Measurements from ENCODE around the gene CD33.
"Not testable (repeated sequence)": the region's sequence is repeated elsewhere in the genome, so short reads cannot be mapped to it uniquely, and the experiment has no call there.

The CD33 gene

DNA sequence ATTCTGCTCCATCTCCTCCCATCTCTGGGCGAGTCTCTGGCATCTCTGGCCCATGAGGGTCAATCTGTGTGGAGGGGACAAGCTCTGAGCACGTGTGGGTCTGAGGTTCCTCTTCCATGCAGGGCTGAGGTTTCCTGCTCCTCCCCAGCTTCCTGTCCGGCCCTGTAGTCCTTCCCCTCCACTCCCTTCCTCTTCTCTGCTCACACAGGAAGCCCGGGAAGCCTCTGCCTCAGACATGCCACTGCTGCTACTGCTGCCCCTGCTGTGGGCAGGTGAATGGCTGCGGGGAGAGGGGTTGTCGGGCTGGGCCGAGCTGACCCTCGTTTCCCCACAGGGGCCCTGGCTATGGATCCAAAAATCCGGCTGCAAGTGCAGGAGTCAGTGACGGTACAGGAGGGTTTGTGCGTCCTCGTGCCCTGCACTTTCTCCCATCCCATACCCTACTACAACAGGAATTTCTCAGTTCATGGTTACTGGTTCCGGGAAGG is 14.0 kb upstream of the CD33 start:
- DNase-seq: not testable (repeated sequence)

DNA sequence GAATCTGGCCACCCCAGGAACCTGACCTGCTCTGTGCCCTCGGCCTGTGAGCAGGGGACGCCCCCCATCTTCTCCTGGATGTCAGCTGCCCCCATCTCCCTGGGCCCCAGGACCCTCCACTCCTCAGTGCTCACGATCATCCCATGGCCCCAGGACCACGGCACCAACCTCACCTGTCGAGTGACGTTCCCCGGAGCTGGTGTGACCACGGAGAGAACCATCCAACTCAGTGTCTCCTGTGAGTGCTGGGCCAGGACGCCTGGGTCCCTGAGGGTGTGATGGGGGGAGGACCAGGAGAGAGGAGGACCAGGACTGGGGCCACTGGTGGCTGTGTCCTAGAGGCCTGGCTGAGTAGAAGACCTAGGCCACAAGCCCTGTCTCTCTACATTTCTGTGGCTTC is 13.0 kb upstream of the CD33 start:
- DNase-seq: no peak

DNA sequence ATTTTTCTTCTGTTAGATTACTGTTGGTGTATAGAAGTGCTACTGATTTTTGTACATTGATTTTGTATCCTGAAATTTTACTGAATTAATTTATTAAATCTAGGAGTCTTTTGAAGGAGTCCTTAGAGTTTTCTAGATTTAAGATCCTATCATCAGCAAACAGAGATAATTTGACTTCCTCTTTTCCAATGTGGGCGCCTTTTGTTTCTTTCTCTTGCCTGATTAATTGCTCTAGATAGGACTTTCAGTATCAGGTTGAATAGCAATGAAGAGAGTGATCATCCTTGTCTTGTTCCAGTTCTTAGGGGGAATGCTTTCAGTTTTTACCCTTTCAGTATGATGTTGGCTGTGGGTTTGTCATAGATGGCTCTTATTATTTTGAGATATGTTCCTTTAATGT is 5.6 kb upstream of the CD33 start:
- no peak for DNase-seq

DNA sequence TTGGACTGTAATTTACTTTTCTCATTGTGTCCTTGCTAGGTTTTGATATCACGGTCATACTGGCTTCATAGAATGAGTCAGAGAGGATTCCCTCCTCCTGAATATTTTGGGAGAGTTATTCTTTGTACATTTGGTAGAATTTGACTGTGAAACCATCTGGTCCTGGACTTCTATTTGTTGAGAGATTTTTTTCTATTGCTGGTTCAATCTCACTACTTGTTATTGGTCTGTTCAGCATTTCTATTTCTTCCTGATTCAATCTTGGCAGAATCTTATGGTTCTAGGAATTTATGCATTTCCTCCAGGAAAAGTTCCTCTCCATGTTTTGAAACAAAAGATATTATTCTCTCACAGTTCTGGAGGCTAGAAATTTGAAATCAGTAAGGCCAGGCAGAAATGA is 4.9 kb upstream of the CD33 start:
- DNase-seq: no peak

DNA sequence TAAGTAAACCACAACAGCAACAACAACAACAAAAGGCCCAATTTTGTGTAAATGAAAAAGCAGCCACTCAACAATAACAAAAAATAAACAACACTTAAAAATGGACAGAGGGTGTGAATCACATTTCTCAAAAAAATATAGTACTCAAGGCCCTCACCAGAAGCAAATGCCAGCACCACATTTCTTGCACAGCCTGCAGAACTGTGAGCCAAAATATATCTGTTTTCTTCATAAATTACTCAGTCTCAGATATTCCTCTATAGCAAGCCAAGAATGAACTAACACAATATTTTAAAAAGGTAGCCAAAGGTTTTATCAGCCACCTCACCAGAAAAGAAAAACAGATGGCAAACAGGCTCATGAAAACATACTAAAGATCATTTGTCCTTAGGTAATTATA is 3.9 kb upstream of the CD33 start:
- DNase-seq: no peak

DNA sequence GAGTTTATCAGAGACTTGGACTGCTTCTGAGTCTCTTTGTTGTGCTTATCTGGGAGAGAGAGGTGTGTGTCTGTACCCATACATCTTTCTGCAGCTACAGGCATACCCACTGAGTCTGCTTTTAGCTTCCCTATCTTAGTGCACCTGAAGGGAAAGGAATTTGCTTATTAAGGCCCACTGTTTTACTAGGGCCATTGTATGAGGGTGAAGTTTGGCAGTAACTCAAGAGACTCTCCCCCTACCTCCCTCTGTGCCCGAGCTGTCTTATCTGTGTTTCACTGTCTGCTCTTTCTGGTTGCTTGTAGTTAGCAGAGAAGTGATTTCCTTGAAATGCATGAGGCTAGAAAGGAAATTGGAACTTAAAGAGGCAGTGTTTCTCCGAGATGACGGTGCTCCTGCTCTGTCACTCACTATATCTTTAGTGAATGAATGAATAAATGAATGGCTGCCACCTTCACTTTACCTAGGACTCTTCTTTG is 678 bp upstream of the CD33 start:
- no peak for DNase-seq

DNA sequence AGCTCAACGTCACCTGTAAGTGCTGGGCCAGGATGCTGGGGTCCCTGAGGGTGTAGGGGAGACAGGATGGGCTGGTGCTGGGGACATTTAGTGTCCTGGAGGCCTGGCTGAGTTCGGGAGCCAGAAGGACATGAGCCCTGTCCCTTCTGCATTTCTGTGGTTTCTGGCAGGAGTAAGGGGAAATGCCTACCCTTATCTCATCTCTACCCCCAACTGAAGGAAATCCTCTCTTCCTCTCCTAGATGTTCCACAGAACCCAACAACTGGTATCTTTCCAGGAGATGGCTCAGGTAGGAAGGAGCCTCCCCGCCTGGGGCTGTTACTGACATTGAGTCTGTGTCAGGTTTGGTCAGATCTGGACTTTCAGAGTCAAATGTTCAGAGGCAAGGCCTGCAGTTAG is 1.2 kb downstream of the CD33 start:
- DNase-seq: no peak

DNA sequence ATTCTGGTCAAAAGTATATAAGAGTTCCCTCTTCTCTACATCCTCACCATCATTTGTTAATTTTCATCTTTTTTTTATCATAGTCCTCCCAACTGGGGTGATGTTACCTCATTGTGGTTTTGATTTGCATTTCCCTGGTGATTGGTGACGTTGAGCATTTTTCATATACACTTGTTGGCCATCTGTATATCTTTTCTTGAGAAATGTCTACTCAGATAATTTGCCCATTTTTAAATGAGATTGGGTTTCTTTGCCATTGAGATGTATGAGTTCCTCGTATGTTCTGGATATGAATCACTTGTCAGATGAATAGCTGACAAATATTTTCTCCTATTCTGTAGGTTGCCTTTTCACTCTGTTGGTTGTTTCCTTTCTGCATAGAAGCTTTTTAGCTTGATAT is 2.4 kb downstream of the CD33 start:
- DNase-seq: no peak

DNA sequence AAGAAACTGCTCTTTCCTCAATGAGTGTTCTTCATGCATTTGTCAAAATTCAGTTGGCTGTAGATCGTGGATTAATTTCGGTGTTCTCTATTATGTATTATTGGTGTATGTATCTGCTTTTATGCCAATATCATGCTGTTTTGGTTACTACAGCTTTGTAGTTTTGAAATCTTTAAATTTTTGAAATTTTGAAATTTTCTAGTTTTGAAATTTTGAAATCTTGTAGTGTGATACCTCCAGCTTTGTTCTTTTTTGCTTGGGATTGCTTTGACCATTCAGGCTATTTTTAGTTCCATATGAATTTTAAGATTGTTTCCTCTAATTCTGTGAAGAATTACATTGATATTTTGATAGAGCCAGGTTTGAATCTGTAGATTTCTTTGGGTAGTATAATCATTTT is 3.1 kb downstream of the CD33 start:
- DNase-seq: no peak

DNA sequence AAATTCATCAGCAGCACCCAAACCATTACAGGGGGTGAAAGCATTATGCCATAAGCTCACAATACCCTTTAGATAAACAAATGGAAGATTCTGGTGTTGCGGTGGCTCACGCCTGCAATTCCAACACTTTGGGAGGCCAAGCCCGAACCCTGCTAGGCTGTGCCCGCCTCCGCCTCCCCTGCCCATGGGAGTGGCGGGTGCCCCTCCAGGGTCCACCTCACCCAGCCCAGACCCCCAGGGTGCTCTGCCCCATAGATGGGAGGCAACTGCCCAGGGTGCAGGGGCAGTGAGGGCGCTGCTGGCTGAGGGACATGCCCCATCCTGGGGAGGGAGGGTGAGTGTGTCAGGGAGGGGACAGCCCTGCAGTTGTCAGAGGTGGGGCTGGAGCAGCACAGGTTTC is 16.0 kb downstream of the CD33 start:
- DNase-seq: no peak

DNA sequence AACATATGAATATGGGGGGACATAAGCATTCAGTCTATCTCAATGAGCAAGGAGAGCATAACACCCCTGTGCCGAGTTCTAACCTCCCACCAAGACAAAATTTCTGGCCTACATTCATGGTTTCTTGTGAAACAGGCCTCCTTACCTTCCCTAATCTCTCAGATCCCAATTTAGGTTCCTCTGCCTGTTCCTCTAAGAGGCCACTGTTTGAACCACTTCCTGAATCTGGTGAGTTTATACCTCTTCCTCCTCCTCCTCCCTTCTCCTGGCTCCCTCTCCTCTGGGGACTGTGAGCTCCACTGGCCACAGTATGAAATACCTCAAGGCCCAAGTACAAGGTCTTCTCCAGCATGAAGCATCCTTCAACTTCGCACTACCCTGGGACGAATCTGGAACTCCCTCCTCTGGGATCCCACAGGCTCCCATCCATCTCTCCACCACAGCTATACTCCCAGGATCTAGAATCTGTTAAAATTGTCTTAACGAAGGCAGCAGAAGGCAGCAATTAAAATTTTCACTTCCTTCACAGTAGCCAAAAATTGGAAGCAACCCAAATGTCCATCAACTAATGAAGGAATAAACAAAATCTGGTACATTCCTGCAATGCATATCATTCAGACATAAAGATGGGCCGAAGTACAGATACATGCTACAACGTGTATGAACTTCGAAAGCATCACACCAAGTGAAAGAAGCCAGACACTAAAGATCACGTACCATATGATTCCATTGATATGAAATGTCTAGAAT is 18.2 kb downstream of the CD33 start:
- no peak for DNase-seq

DNA sequence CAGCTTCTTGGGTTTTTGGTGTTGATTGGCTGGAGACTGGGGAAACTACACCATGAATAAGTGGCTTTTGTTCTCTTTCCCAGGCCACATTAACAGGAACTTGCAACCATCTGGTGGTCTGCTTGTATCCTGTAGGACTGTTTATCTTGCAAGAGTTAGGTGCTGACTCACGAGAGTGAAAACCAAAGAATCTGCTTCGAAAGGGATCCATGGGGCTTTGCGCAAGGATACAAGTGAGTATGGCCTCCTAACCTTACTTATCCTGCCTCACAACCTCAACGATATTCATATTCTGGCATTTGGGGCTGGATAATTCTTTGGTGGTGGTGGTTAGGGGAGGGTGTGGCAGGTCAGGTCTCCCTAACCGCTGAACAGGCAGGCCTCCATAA is 21.3 kb downstream of the CD33 start:
- no peak for DNase-seq

DNA sequence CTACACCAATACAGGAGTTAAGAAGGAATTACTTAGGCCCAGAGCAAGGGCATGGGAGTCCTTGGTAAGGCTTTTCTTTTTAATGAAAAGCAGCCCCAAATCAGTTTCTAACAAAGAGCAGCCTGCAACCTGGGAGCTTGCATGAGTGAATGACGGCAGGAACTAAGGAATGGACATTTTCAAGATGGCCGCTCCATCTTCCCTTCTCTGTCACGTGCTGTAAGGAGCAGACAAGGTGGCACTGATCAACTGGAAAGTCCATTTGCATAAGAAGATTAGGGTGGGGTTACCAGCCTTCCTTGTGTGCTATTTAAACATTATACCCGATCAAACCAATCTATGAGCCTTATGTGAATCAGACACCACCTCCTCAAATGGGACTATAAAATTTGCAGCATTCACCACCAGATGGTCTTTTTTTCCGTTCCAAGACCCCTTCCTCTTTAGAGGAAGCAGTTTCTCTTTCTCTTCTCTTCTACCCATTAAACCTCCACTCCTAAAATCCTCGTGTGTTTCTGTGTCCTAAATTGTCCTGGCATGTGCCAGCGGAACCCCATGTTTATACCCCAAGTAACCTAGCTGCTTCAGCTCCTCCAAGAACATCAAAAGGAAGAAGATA is 23.2 kb downstream of the CD33 start:
- DNase-seq: no peak

DNA sequence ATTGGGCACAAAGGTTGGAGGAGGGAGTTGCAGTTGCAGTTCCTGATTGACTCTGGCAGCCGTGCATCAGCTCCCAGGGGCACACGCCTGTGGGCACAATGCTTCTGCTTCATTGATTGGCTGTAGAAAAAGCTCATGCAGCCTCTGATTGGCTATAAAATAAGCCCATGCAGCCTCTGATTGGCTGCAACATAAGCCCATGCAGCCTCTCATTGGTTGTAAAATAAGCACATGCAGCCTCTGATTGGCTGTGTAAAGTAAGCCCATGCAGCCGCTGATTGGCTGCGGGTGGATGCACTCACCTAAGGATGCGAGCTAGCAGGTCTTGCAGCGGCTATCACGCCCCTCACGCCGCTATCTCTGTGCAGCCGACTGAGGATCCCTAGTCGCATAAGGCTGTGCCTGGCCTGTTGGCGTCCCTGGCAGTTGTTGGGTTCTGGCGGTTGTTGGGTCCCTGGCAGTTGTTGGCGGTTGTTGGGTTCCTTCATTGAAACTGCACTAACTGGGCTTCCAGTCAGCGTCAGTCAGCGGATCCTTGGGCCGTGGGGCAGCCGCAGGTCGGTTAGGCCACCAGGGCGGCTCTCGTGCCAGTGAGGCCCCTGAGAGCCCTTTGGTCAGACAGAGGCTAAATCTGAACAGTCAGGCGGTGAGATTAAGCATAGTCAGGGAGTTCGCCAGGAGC is 26.0 kb downstream of the CD33 start, which contains the start of gene SIGLECL1:
Gene SIGLECL1 (plus strand): TSS at position 295 of the 682 bp plus-strand sequence. CDS start 12,993 bp downstream, outside the sequence.
- no peak for DNase-seq

DNA sequence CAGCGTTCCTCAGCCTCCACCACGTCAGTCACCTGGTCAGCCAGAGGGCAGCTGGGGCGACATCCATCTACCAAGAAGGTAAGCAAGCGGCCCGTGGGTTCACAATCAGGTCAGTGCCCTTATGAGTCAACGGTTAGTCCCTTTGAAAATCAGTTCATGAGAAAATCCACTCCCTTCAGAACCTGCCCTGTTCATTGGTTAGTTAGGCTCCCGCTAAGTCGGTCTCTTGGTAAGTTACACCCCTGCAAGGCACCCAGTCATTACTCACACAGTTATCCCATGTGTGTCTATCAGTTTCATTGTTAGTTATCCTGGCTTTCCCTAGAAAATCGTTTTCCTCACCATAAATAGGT is 26.6 kb downstream of the CD33 start:
- no peak for DNase-seq

DNA sequence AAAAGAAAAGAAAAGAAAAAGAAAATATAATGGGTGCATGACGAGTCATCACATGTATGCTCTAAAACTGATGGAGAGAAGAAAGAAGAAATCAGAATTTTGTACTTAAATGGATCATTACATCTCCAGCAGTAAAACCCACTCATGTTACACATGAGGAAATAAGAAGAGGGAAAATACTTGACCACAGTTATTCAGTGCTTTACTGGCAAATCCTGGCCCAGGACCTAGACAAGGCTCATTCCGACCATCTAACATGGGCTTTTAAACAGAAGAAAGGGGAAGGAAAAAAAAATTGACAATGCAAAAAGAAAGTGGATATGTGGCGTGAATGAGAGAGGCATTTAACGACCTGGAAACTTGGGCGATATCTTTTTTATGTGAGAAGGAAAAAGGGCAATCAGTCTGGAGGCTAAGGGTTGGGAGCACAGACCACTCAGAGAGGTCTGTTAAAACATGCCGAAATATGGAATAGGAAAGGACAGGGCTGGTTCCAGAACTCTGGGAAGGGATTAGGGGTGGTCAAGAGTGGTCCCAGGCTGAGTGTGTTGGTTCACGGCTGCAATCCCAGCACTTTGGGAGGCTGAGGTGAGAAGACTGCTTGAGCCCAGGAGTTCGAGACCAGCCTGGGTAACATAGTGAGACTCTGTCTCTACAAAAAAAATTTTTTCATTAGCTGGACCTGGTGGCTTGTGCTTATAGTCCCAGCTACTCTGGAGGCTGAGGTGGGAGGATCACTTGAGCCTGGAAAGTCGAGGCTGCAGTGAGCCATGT is 27.6 kb downstream of the CD33 start:
- no peak for DNase-seq

DNA sequence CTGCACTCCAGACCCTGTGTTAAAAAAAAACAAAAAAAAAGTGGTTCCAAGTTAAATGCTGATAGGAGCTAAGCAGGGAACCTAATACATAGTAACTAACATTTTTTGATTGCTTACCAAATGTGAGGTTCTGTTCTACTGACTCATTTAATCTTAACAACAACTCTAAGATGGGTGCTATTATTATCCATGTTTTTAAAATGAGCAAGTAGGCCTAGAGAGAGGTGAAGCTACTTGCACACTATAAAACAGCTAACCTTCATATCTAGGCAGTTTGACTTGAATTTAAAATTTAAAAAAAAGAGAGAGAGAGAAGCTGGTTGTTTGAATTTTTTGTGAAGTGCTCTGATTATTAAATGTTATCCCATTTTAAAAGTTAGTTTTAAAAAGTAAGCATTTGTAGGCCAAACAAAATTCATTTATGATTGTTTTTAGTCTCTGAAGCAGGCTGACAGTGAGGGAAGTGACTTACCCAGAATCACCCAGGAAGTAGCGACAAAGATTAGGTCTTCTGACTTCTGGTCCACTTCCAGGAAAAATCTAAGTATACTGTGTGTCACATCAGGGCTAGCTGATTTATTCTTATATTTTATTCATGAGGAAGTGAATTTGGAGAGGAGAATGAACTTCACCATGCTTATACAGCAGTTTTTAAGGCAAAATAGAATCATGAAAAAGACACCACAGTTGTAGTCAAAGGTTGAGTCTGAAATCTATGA is 28.4 kb downstream of the CD33 start:
- DNase-seq: no peak

DNA sequence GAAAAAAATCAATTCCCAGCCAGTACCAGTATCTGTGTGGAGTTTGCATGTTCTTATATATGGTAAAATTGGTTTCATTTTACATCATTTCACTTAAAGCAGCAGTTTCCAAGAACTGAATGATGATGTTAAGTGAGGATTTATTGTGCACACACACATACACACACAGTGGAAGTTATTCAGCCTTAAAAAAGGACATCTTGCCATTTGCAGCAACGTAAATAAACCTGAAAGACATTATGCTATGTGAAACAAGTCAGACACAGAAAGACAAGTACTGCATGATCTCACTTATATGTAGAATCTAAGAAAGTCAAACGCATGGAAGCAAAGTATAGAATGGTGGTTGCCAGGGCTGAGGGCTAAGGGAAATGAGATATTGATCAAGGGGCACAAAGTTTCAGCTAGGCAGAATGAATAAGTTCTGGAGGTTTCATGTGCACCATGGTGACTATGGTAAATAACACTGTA is 31.3 kb downstream of the CD33 start:
- no peak for DNase-seq

DNA sequence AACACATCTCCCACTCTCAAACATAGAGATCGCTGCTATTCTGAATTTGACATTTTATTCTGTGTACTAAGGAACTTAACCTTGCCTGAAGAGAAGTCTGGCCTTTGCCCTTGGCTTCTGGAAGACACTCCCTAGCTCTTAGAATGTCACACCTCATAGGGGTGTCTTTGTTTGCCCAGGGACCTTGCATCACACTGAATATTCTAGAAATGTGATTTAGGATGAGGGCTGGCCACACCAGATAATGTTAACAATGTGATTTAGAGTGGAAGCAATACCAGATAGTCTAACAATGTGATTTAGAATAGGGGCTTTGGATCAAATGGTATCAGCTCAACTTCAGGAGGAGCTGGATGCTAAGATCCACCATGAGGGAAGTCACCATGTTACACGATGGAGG is 32.6 kb downstream of the CD33 start:
- no peak for DNase-seq

DNA sequence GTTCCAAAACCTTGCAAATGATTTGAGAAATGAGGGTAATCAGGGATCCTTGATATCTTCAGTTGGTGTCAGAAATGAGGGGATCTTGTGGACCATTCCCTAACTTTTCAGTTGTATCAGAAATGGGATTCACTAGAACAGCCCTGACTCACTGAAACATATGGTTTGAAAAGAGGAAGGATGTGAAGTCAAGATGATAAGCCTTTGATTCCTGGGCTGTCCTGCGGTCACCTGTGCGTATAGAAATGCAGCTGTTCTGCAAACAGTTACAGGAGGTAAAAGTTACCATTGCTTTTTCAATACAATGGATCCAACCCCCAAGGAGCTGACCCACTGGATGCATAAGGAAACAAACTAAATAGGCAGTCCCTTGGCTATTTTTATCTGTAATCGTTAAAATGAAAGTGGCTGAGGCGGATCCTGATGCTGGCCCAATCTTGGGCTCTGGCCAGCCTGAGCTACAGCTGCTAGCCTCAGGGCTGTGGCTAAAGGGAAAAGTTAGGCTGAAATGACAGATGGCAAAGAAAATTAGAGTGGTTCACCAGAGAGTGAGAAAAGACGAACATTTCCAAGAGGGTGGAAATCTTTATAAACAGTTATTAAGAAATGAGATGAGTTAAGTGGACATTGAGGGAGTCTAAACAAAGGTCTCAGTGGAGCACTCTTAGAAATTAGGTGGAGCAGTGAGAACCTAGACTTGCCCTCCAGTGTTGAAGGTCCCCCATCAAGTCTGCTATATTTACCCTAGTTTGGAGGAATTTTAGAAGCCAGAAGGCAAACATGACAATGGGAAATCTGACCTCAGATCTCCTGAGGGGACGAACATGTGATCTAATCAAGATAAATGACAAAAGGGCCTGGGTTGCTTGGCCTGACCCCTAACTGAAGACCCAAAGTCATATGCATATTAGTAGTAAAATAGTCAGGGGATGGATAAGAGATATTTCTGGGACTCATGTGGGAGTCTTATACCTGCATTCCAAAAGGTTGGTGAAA is 33.6 kb downstream of the CD33 start:
- no peak for DNase-seq

Data from islet precursor cell (in vitro differentiated cells).